CD4-positive, alpha-beta T cell (primary cell): ENCODE measurements around the gene PITPNC1. TPM values are rescaled to one million over a fixed set of nuclear protein-coding genes. Genes with fewer than 3 reads are reported as not detected.

Experiments
- ATAC-seq: fragments of 200-7000 bp; cut with Tn5 transposase; one replicate; pipeline ENCODE4 v1.10.0; 2022; ENCODE audit warnings: mild to moderate bottlenecking; ENCODE audit not compliant: poor library complexity
- CTCF ChIA-PET: fragments of 350-600 bp; sonication (Branson Sonifier 250); formaldehyde crosslinking; loops from one replicate; lab custom pipeline; 2021; ENCODE audit warnings: antibody characterized with exemption, inconsistent platforms; lab: Charles Lee
- POLR2A ChIA-PET: fragments of 350-600 bp; sonication (Branson Sonifier 250); formaldehyde crosslinking; loops from one replicate; lab custom pipeline; 2021; ENCODE audit warnings: antibody characterized with exemption, inconsistent platforms; lab: Charles Lee
- DNase-seq, 14 experiments: peaks; one replicate each; pipeline ENCODE4 v3.0.0-alpha.2; 2013 to 2020; ENCODE audit warnings: mixed read lengths in 2 of 14
- H3K27ac ChIP-seq, 2 donors: one replicate each; pipeline versions ENCODE4 v1.5.1 to v1.7.0; 2013; ENCODE audit warnings: low read length in 2 of 2, low read depth in 1 of 2, mild to moderate bottlenecking in 1 of 2
- H3K27me3 ChIP-seq, 2 experiments: 1 replicate in 1 of 2; 2 replicates in 1 of 2; pipeline versions ENCODE4 v1.6.1 to v1.7.0; 2013; ENCODE audit warnings: low read length in 2 of 2, control low read depth in 1 of 2, mild to moderate bottlenecking in 1 of 2, moderate library complexity in 1 of 2; ENCODE audit not compliant: insufficient read depth in 2 of 2, control insufficient read depth in 1 of 2
- H3K36me3 ChIP-seq: one replicate; pipeline ENCODE4 v1.6.1; 2013; ENCODE audit warnings: low read length, control low read depth; ENCODE audit not compliant: insufficient read depth
- H3K4me1 ChIP-seq: one replicate; pipeline ENCODE4 v1.6.1; 2013; ENCODE audit warnings: low read length, control low read depth; ENCODE audit not compliant: insufficient read depth
- H3K4me3 ChIP-seq: one replicate; pipeline ENCODE4 v1.5.1; 2013; ENCODE audit warnings: mild to moderate bottlenecking, low read length, moderate library complexity
- H3K9me3 ChIP-seq, 2 experiments: 1 replicate in 1 of 2; 2 replicates in 1 of 2; pipeline versions ENCODE4 v1.6.1 to v1.7.0; 2013; ENCODE audit warnings: low read length in 2 of 2, mild to moderate bottlenecking in 2 of 2, control low read depth in 1 of 2, moderate library complexity in 1 of 2; ENCODE audit not compliant: control insufficient read depth in 1 of 2, insufficient read depth in 1 of 2
- H3K27ac Mint-ChIP-seq: one replicate; pipeline ENCODE4 v1.8.0; 2020; ENCODE audit warnings: mixed read lengths
- H3K27me3 Mint-ChIP-seq: one replicate; pipeline ENCODE4 v1.8.0; 2021; ENCODE audit warnings: mixed read lengths
- H3K36me3 Mint-ChIP-seq: one replicate; pipeline ENCODE4 v1.8.0; 2021; ENCODE audit warnings: low read depth, mixed read lengths
- H3K4me1 Mint-ChIP-seq: one replicate; pipeline ENCODE4 v1.8.0; 2021; ENCODE audit warnings: low read depth, mixed read lengths
- H3K4me3 Mint-ChIP-seq: one replicate; pipeline ENCODE4 v1.8.0; 2020; ENCODE audit warnings: mild to moderate bottlenecking, mixed read lengths
- H3K9me3 Mint-ChIP-seq: one replicate; pipeline ENCODE4 v1.8.0; 2020; ENCODE audit warnings: mixed read lengths
- CTCF ChIP-seq: fragments of 200-600 bp; IDR thresholded peaks from one replicate; pipeline ENCODE4 v1.8.0; 2022; ENCODE audit warnings: antibody characterized with exemption, mild to moderate bottlenecking
- intact Hi-C, 2 experiments: fragments of 100-400 bp; cut with DNase I in 1 of 2; cut with micrococcal nuclease in 1 of 2; formaldehyde crosslinking; loops; one replicate each; pipeline versions ENCODE4 v1.15.1 to v1.9.0; 2023 to 2025; cut with DNase I, micrococcal nuclease
- total RNA-seq, 174 experiments: library from RNA in 2 of 174; stranded (reverse) in 2 of 174; gene quantifications; one replicate each; pipeline ENCODE4 v1.2.3 and lab custom pipeline; 2021 to 2026

PITPNC1 gene
- total RNA-seq, 2 experiments from 2014 or later = 80.2 to 83.4 TPM

DNA sequence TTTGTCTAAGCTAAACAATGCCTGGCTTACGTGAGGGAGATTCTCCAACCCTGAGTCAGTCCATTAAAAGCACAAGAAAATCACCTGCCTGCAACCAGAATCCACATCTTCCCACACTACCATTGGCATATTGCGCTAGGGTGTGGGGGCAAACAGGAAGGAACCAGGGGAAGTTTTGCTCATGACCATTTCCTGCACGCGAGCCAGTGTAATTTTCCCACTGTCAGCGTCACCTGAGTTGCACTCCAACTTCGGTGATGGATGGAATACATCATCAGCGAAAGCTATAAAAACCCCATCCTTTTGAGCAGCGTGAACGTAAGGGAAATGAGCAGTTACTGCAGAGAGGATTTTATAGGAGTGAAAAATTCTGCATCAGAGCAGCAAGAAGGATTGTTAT lies 172.7 kb downstream of the PITPNC1 start:
- H3K4me3 Mint-ChIP-seq = no peak overlapping the region
- peak in 2 of 14 experiments; percentile 34 to 42 for DNase-seq
- H3K4me3 ChIP-seq = no peak overlapping the region
- peak overlapping the region in 1 of 2 donors; percentile 13 for H3K27ac ChIP-seq
- intact Hi-C loops = no loop called here
- no peak for TF ChIP-seq CTCF
- H3K27me3 ChIP-seq = no peaks in the 10 kb centered on the region
- H3K36me3 Mint-ChIP-seq = peaks cover 68% of the 10 kb centered on the region
- H3K27ac Mint-ChIP-seq = no peak overlapping the region
- peaks cover 36% of the 10 kb centered on the region for H3K4me1 Mint-ChIP-seq
- ChIA-PET POLR2A (no interaction called here), CTCF (interaction anchor here (1.3 kb wide), 1 partner anchor 9 kb away, joined by 5 read pairs; no protein-coding TSS in a partner anchor)
- no peaks in the 10 kb centered on the region for H3K27me3 Mint-ChIP-seq
- H3K36me3 ChIP-seq = peaks cover 16% of the 10 kb centered on the region
- H3K4me1 ChIP-seq = peaks cover 5% of the 10 kb centered on the region
- no peaks in the 10 kb centered on the region for H3K9me3 ChIP-seq
- no peaks in the 10 kb centered on the region for H3K9me3 Mint-ChIP-seq
- ATAC-seq = no peak

GRCh38 chr17:67554634-67555033 lies 177.6 kb downstream of the PITPNC1 start:
- Mint-ChIP-seq H3K36me3 (peaks cover 81% of the 10 kb centered on the region), H3K9me3 (peaks cover 3% of the 10 kb centered on the region), H3K4me3 (no peak overlapping the region), H3K27me3 (no peaks in the 10 kb centered on the region), H3K27ac (no peak overlapping the region), H3K4me1 (peaks cover 18% of the 10 kb centered on the region)
- intact Hi-C loops = no loop called here
- H3K27me3 ChIP-seq = no peaks in the 10 kb centered on the region
- TF ChIP-seq CTCF = no peak
- ATAC-seq (no peak), DNase-seq (no peak)
- H3K4me1 ChIP-seq = peaks cover 3% of the 10 kb centered on the region
- ChIA-PET CTCF (interaction anchor here (1.5 kb wide), 1 partner anchor 79 kb away, joined by 3 read pairs; no protein-coding TSS in a partner anchor), POLR2A (no interaction called here)
- no peak overlapping the region for H3K27ac ChIP-seq
- no peak overlapping the region for H3K4me3 ChIP-seq
- H3K36me3 ChIP-seq = peaks cover 28% of the 10 kb centered on the region
- no peaks in the 10 kb centered on the region for H3K9me3 ChIP-seq

DNA sequence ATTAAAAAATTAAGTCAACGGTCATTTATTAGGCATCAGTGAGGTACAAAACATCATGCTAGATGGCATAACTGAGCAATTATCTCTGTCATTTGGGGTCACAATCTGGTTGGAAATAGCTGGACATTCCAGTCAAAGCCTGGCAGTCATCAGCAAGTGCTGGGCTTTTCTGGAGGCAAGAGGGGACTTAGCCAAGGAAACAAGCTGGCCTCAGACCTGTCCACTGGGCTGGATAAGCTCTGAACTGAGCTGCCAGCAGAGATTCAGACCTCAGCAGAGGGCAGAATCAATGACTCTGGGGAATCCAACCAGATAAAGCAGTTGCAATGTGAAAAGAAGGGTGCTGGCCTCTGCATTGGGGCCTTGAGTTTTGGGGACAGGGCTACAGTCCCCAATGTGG lies 178.8 kb downstream of the PITPNC1 start:
- peaks cover 13% of the 10 kb centered on the region for H3K4me1 Mint-ChIP-seq
- DNase-seq (no peak), ATAC-seq (no peak)
- no peak for TF ChIP-seq CTCF
- Histone ChIP-seq H3K36me3 (peaks cover 32% of the 10 kb centered on the region), H3K4me3 (no peak overlapping the region), H3K9me3 (no peaks in the 10 kb centered on the region), H3K27me3 (no peaks in the 10 kb centered on the region), H3K4me1 (no peaks in the 10 kb centered on the region), H3K27ac (no peak overlapping the region)
- ChIA-PET POLR2A (no interaction called here), CTCF (interaction anchor here (0.7 kb wide), 1 partner anchor 164 kb away, joined by 3 read pairs; no protein-coding TSS in a partner anchor)
- peaks cover 80% of the 10 kb centered on the region for H3K36me3 Mint-ChIP-seq
- intact Hi-C loops = no loop called here
- peaks cover 3% of the 10 kb centered on the region for H3K9me3 Mint-ChIP-seq
- H3K4me3 Mint-ChIP-seq = no peak overlapping the region
- no peaks in the 10 kb centered on the region for H3K27me3 Mint-ChIP-seq
- no peak overlapping the region for H3K27ac Mint-ChIP-seq
